Erythroblast (primary cell): ENCODE results near the gene ATRAID.

Source experiments
- GATA1 ChIP-seq: IDR thresholded peaks from 2 replicates; pipeline ENCODE4 v1.6.1; 2011; ENCODE audit warnings: low read depth, mild to moderate bottlenecking, control low read depth, low read length, moderate library complexity
- POLR2A ChIP-seq: IDR thresholded peaks from 2 replicates; pipeline ENCODE4 v1.6.1; 2011; ENCODE audit warnings: mild to moderate bottlenecking, low read length

GRCh38 chr2:27241761-27242613, 30.1 kb downstream of the ATRAID start:
- TF ChIP-seq POLR2A: no peak
- no peak for TF ChIP-seq GATA1
